AG08396 (cell line): Measurements from ENCODE around the gene LSR.

Source experiments
- DNase-seq: peaks from one replicate; pipeline ENCODE4 v3.0.0; 2012; ENCODE audit warnings: low spot score, mixed read lengths

LSR gene

DNA sequence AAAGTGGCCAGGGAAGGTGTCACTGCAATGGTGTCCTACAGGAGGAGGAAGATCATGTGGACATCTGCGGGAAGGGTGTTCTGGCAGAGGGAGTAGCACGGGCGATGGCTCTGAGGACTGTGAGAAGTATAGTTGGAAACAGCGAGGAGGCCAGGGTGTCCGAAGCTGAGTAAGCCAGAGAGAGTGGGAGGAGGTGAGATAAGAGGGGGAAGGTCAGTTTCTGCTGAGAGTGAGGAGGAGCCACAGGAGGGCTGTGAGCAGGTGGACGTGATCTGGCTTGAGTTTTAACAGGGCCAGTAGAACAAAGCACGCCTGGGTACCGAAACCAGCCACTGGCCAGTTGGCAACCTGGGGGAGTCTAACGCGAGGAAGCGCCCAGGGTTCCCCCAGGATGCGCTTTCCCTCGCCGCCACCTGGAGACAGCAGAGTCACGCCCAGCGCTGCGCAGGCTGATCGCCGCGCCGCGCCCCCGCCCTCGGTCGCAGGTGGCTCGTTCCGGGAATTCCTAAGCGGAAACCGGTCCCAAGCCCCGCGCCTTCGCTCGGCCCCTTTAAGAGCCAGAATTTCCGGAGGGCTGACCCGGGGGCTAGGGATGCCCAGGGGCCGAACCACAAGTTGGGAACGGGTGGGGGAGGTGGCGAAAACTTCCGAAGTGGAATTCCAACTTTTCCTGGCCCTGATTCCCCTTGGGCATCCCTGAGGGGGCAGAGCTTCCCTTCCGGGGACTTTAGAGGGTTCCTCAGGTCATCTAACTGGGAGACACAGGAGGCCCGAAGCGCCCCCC, 1.1 kb upstream of the LSR start:
- DNase-seq: no peak

DNA sequence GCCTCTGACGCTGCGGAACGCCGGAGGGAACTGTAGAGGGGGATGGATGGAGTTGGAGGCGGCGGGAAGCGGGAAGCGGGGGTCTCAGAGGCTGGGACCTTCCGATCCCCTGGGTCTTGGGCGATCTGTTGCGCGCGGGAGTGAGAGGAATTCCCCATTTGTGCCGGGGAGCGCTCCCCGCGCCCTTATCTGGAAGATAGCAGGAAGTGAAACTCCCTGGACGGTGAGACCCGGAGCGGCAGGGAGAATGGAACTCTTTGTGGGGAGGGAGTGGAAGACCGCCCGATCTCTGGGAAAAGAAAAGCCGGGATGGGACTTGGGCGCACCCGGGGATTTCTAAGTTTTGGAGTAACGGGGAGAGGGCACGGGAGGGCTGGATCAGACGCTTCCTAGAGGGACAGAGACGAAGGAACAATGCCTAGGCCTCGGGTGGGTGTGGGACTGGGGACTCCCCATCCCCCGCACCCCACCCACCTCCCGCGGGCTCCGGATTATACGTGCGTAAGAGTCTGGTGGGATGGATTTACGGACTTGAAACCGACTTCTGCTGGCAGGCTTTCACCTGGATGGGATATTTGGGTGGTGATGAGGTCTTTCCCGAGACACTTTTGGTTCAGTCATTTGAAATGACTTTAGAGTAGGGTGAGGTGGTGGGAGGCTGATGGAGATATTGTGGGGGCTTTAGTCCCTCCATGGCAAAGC, 495 bp downstream of the LSR start:
- no peak for DNase-seq

DNA sequence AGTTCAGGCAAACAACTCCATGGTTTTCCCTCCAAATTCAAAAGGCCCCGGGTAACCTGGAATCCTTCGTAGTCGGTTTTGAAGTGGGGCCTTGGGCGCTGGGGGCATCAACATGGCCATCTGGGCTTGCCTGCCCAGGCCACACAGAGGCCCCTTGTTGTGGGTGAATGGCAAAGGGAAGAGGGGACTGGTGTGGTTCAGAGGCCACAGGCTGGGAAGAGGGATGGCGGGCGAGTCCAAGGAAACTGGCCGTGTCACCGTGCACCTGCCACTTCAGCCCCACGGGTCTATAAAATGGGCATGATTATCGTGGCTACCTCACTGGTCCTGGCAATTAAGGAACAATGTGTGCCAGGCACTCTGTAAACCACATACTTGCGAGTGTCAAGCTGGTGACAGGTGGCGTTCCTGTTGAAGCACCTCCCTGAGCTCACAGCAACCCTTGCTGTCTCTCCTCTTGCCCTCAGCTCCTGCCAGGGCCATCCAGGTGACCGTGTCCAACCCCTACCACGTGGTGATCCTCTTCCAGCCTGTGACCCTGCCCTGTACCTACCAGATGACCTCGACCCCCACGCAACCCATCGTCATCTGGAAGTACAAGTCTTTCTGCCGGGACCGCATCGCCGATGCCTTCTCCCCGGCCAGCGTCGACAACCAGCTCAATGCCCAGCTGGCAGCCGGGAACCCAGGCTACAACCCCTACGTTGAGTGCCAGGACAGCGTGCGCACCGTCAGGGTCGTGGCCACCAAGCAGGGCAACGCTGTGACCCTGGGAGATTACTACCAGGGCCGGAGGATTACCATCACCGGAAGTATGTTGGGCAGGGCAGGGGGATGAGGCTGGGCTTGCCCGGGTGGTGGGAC, 1.3 kb downstream of the LSR start:
- DNase-seq: no peak

DNA sequence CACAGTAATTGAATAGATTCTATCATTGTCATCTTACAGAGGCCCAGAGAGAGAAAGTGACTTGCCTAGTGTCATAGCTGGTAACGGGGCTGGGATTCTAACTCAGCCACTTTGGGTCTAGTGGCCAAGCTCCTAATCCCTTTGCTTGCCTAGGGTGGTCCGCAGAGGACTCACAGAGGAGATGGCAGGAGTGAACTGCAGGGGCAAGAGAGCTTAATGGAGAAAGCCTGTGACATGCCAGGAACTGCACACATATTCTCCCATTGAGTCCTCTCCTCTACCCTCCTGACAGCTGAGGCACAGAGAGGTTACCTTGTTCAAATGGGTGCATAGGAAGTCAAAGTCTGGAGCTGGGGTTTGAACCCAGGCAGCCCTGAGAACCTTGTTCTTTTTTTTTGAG, 2.7 kb downstream of the LSR start:
- DNase-seq: no peak

DNA sequence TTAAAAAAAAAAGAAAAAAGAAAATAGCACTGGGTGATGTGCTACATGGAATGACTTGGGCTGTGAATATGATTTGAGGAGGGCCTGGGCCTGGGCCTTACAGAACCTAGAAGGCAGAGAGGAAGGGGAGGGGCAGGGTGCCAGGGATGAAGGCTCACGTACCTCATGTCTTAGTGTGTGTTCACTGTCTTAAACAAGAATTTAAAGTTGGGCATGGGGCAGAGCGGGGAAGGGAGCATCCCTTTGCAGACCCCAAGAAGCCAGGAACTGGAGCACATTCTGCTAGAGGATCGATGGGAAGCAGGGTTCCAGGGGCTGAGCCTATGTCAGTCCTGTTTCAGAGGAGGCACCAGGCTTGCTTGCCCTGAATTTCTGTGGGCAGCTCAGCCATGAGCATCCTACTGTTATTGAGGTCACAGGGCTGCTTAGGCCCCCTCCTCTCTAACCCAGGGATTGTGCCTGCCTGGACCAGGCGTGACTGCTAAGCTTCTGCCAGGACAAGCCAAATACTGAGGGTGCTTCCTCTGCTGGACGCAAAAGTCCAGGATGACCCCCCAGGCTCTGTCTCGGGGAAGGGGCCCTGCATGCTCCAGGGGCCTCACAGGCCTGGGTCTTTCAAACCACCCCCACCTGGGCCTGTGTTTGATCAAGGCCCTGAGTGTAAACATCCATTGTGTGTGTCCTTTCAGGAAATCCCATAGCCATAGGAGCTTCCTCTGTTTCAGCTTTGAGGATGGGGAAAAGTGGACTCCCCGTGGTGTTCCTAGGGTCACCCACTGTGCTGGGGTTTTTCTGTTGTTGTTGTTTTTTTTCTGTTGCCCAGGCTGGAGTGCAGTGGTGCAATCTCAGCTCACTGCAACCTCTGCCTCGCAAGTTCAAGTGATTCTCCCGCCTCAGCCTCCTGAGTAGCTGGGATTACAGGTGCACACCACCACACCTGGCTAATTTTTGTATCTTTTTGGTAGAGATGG, 4.8 kb downstream of the LSR start:
- no peak for DNase-seq

DNA sequence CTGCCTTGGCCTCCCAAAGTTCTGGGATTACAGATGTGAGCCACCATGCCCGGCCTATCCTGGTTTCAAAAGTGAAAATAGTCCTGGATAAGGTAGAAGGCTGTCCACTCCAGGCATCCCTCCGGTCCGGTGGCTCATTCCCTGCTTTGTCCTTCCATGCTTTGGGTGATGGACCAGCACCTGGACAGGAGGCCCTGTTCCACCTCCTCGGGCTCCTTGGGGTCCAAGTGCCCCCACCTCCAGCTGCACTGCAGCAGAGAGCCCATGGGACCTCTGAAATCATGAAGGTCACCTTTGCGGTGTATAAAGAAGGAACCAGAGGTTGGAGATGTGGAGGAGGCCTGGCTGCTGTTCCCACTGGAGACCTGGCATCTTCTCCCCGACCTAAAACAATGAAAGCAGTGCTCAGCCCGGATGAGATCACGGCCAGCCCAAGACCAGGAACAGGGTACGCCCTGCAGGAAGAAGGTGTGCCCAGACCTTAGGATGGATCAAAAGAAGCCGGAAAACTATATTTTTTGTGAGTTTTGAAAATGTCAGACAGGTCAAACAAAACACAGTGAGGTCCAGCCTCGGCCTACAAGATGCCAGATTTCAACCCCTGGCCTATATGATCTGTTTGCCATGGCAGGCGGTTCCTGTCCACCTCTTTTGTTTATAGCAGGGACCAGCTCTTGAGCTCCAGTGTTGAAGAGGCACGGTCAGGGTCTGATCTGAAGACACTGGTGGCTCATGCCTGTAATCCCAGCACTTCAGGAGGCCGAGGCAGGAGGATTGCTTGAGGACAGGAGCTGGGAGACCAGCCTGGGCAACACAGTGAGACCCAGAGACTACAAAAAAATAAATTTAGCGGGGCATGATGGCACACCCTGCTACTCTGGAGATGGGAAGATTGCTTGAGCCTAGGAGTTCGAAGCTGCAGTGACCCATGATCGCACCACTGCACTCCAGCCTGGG, 5.8 kb downstream of the LSR start:
- no peak for DNase-seq

DNA sequence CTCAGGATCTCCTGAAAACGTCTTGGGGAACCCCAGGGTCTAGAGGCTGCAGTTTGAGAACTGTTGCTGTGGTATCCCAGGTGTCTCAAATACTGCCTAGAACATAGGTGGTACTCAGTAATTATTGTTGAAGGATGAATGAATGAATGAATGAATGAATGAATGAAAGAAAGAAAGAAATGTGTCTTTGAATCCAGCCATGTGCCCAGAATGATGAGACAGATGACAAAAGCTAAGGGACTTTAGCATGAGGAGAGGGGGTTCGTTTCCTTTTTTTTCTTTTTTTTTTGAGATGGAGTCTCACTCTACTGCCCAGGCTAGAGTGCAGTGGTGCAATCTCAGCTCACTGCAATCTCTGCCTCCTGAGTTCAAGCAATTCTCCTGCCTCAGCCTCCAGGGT, 7.8 kb downstream of the LSR start:
- no peak for DNase-seq

DNA sequence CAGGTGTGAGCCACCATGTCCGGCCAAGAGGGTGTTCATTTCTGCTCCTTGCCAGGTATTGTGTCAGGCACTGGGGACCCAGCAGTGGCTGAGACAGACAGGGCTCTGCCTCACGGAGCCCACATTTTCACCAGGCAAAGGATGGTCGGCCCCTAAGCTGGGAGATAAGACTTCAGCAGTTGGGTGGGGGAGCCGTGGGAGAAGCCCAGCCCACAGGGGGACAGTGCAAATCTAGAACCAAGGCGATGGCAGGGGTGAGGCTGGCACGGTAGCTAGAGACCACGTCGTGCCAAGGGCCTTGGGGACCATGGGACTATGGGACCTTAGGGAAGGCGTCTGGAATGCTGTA, 8.3 kb downstream of the LSR start:
- DNase-seq: no peak

DNA sequence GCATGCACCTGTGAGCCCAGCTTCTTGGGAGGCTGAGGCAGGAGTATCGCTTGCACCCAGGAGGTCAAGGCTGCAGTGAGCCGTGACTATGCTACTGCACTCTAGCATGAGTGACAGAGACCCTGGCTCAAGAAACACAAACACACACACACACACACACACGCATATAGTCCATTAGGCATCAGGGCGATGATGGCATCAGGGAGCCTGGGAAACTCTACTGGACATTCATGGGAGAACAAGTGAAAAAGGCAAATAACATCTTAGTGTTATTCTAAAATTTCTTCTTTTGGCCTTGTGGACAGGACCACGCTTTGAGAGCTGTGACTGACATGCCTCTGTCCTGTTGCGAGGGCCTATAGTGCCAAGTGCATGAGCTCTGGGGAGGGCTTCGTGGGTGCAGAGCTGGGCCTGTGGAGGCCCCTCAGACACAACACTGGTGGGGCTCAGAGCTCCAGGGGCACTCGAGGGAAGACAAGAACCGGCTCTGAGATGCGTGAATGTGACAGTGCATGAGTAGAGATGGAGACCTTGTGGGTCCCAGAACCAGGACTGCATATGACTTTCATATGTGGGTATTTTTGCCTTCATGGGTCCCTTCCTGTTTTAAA, 12.0 kb downstream of the LSR start:
- no peak for DNase-seq

DNA sequence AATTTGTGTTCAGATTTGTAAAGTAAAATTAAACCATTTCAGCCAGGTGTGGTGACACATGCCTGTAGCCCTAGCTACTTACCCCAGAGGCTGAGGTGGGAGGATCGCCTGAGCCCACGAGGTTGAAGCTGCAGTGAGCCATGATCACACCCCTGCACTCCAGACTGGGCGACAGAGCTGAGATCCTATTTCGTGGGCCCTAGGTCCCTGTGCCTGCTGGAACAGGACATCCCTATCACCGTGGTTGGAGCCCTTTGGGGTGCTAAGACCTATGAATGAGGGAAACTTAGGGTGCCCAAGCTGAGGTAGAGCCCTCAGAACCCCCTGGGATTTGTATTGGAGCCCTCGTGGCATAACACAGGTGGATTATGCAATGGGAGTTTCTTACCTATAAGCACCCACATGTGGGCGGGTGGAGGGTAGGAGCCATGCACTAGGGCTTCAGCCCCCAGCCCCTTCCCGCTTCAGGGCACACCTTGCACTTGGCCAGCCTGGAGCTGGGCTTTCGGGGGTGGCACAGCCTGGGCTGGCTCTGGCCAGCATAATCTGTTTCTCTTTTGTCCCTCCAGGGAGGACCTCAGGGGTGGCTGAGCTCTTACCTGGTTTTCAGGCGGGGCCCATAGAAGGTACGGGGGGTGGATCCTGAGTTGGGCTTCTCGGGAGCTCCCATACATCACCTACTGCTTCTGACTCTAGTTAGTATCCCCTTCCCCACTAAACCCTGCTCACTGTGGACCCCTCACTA, 12.7 kb downstream of the LSR start:
- no peak for DNase-seq

DNA sequence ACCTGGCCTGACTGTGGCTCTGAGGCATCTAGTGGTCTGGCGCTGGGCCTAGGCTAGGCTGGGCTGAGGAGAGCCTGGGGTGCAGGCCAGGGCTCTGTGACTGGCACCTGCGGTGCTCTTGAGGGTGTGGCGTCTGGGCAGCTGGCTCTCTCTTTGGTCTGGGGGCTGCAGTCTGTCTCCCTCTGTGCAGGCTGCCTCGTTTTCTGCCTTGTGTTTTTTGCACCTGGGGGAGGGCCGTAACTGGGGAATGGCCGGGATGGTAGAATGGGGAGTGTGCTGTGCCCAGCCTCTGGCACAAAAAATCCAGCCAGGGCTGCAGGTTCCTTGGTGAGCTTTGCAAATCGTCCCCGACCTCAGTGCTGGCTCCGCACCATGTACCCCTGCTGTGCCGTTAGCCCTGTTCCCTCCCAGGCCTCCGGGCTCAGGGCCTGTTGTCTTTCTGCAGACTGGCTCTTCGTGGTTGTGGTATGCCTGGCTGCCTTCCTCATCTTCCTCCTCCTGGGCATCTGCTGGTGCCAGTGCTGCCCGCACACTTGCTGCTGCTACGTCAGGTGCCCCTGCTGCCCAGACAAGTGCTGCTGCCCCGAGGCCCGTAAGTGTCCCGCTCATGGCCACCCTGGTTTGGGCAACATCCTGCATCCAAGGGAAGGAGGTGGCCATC, 13.4 kb downstream of the LSR start:
- DNase-seq: no peak

DNA sequence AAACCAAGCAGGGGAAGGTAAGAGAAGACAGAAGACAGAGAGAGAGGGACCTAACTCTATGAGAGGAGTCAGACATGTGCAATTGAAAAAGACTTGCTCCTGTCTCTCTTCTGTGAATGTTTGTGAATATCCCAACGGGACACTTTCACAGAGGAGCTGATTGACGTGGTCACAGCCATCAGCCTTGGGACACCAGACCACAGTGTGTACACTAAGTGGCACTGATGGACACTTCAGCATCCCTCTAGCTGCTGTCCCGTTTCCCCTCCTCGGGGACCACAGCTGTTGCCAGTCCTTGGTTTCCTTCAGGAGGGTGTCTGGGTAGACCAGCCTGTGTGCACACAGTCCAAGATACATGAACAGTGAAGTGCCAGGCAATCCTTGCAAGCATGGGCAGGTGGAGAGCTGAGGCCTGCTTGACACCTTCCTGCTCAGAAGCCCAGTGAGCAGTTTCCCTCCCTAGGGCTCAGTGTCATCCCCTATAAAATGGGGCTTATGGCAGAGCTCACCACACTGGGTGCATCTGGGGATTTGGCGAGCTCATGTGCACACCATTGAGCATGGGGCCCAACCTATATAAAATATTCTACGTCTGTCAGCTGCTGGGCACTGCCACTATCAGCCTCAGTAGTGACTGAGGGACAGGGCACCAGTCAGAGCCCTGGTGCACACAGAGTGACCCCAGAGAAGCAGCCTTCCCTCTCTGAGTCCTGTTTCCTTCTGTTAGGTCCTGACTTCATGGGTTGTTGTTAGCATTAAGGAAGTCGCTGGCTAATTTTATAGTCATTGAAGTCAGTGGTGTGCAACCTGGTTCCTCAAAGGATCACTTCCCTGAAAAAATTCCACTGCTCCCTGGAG, 15.7 kb downstream of the LSR start:
- no peak for DNase-seq

DNA sequence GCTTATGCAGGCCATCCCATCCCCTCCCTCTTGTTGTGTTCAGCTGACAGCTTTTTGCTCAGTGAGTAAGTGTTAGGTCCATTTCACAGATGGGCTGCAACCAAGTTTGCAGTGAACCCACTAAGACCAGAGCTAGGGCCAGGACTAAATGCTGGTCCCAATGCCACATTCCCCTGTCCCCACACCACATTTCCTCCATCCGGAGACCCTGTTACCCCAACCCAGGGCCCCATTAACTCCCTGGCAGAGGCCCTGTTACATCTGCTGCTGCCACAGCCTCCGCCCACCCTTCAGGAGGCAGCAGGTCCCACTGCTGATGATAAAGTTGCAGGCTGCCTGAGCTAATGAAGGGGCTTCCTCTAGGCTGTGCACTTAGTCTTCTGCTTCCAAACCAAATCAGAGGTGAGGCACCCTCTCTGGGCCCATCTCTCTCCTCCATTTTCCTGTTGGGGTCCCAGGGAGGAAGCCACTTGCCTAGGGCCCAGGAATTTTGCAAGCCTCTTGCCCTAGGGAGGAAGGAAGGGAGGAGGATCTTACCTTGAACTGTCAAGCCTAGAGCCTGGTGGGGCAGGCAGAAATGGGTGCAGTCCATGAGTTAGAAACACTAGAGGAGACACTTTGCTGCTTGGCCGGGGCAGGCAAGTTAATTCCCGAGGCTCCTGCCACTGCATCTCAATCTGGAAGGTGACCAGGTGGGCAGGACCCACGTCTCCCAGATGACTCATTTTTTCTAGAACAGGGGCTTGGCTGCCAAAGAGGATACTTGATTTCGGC, 16.5 kb downstream of the LSR start:
- DNase-seq: no peak

DNA sequence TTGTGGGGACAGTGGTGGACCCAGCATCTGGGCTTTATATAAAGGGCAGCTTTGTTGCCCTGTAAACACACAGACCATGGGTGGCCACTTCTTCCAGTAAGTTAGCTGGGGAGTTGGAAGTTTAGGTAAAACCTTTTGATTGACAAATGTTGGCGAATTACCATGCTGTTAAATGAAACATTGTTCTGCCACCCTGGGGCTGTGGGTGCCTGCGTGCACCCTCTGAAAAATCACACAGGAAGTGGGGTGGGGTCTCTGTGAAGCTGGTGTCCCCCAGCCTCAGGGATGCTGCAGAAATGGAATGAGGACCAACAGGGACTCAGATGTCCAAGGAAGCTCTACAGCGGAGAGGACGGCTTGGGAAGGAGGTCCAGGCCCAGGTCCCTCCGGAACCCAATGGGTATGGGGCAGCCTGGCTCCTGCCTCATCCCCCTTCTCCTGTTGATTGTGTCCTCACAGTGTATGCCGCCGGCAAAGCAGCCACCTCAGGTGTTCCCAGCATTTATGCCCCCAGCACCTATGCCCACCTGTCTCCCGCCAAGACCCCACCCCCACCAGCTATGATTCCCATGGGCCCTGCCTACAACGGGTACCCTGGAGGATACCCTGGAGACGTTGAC, 17.2 kb downstream of the LSR start:
- no peak for DNase-seq

DNA sequence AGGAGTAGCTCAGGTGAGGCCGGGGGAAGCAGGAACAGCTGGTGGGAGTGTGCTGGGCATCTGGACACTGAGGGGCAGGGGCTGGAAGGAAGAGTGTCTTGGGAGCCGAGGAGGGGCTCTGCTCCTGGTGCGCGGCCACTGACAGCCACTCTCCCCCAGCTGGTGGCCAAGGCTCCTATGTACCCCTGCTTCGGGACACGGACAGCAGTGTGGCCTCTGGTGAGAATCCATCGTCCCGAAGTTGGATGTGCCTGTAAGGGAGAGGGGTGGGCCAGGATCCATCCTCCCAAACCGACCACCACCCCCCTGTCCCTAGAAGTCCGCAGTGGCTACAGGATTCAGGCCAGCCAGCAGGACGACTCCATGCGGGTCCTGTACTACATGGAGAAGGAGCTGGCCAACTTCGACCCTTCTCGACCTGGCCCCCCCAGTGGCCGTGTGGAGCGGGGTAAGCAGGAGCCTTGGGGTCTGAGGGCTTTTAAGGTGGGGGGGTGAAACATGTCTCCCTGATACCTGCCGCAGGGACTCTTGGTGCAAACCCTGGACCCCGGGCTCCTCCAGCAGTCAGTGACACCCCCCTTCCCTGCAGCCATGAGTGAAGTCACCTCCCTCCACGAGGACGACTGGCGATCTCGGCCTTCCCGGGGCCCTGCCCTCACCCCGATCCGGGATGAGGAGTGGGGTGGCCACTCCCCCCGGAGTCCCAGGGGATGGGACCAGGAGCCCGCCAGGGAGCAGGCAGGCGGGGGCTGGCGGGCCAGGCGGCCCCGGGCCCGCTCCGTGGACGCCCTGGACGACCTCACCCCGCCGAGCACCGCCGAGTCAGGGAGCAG, 17.9 kb downstream of the LSR start:
- DNase-seq: peak; percentile 52

DNA sequence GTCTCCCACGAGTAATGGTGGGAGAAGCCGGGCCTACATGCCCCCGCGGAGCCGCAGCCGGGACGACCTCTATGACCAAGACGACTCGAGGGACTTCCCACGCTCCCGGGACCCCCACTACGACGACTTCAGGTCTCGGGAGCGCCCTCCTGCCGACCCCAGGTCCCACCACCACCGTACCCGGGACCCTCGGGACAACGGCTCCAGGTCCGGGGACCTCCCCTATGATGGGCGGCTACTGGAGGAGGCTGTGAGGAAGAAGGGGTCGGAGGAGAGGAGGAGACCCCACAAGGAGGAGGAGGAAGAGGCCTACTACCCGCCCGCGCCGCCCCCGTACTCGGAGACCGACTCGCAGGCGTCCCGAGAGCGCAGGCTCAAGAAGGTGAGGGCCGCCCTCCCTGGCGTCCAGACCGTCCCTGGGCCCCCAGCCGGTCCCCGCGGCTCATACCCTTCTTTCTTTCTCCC, 18.6 kb downstream of the LSR start:
- peak; percentile 61 for DNase-seq
